Liver (tissue), 9 donors: Measurements from ENCODE around the gene NAV2. TPM values are rescaled to one million over a fixed set of nuclear protein-coding genes. Genes with fewer than 3 reads are reported as not detected.

Experiments
- DNase-seq: peaks from one replicate; pipeline ENCODE4 v3.0.0-alpha.2; 2017; ENCODE audit warnings: low spot score
- H3K27ac ChIP-seq, 2 donors: one replicate each; pipeline ENCODE4 v1.7.0; 2013; ENCODE audit warnings: inconsistent platforms in 2 of 2, low read length in 2 of 2, control low read depth in 1 of 2, low read depth in 1 of 2, mild to moderate bottlenecking in 1 of 2
- H3K27me3 ChIP-seq, 4 donors: one replicate each; pipeline versions ENCODE4 v1.6.1 to v1.7.0; 2013; ENCODE audit warnings: low read length in 3 of 4, inconsistent platforms in 1 of 4, mild to moderate bottlenecking in 1 of 4, moderate library complexity in 1 of 4; ENCODE audit not compliant: control insufficient read depth in 4 of 4, insufficient read depth in 4 of 4
- H3K36me3 ChIP-seq, 4 donors: one replicate each; pipeline versions ENCODE4 v1.6.1 to v1.7.0; 2013; ENCODE audit warnings: low read length in 3 of 4, mild to moderate bottlenecking in 3 of 4, low read depth in 1 of 4, moderate library complexity in 1 of 4; ENCODE audit not compliant: control insufficient read depth in 4 of 4, insufficient read depth in 3 of 4
- H3K4me1 ChIP-seq, 4 donors: one replicate each; pipeline versions ENCODE4 v1.6.1 to v1.7.0; 2013; ENCODE audit warnings: low read length in 3 of 4, mild to moderate bottlenecking in 3 of 4, moderate library complexity in 1 of 4; ENCODE audit not compliant: control insufficient read depth in 4 of 4, insufficient read depth in 4 of 4
- H3K4me3 ChIP-seq, 3 donors: one replicate each; pipeline versions ENCODE4 v1.6.1 to v1.7.0; 2013; ENCODE audit warnings: low read length in 3 of 3, control low read depth in 1 of 3, low read depth in 1 of 3, mild to moderate bottlenecking in 1 of 3
- H3K9ac ChIP-seq, 2 donors: one replicate each; pipeline ENCODE4 v1.7.0; 2013; ENCODE audit warnings: low read length in 2 of 2, mild to moderate bottlenecking in 2 of 2, moderate library complexity in 2 of 2, control low read depth in 1 of 2, low read depth in 1 of 2
- H3K9me3 ChIP-seq, 4 donors: one replicate each; pipeline versions ENCODE4 v1.6.1 to v1.7.0; 2013; ENCODE audit warnings: low read length in 3 of 4; ENCODE audit not compliant: control insufficient read depth in 4 of 4
- ATF3 ChIP-seq: IDR thresholded peaks from 2 replicates; pipeline ENCODE4 v1.6.1; 2016; ENCODE audit warnings: antibody characterized with exemption
- EGR1 ChIP-seq, 2 donors: IDR thresholded peaks; 2 replicates each; pipeline ENCODE4 v1.6.1; 2016 to 2018; ENCODE audit warnings: antibody characterized with exemption in 2 of 2, low read depth in 2 of 2
- FOXA1 ChIP-seq: IDR thresholded peaks from 2 replicates; pipeline ENCODE4 v1.6.1; 2016; ENCODE audit warnings: antibody characterized with exemption
- FOXA2 ChIP-seq: IDR thresholded peaks from 2 replicates; pipeline ENCODE4 v1.6.1; 2016; ENCODE audit warnings: antibody characterized with exemption
- GABPA ChIP-seq, 2 donors: IDR thresholded peaks in 1 of 2; conservative IDR thresholded peaks in 1 of 2; 2 replicates each; pipeline ENCODE4 v1.6.1; 2016; ENCODE audit warnings: antibody characterized with exemption in 2 of 2, mild to moderate bottlenecking in 1 of 2, moderate library complexity in 1 of 2
- HNF4A ChIP-seq, 2 donors: conservative IDR thresholded peaks; 2 replicates each; pipeline ENCODE4 v1.6.1; 2016; ENCODE audit warnings: antibody characterized with exemption in 2 of 2, mild to moderate bottlenecking in 2 of 2
- HNF4G ChIP-seq: IDR thresholded peaks from 2 replicates; pipeline ENCODE4 v1.6.1; 2016; ENCODE audit warnings: antibody characterized with exemption
- JUND ChIP-seq, 2 donors: IDR thresholded peaks; 2 replicates each; pipeline ENCODE4 v1.6.1; 2016; ENCODE audit warnings: antibody characterized with exemption in 2 of 2
- MAX ChIP-seq: IDR thresholded peaks from 2 replicates; pipeline ENCODE4 v1.6.1; 2016; ENCODE audit warnings: antibody characterized with exemption
- NR2F2 ChIP-seq: IDR thresholded peaks from 2 replicates; pipeline ENCODE4 v1.6.1; 2016; ENCODE audit warnings: antibody characterized with exemption
- RAD21 ChIP-seq, 2 donors: IDR thresholded peaks; 2 replicates each; pipeline ENCODE4 v1.6.1; 2016; ENCODE audit warnings: antibody characterized with exemption in 2 of 2, mild to moderate bottlenecking in 2 of 2
- RXRA ChIP-seq, 2 donors: IDR thresholded peaks; 2 replicates each; pipeline ENCODE4 v1.6.1; 2017 to 2018; ENCODE audit warnings: antibody characterized with exemption in 2 of 2, mild to moderate bottlenecking in 1 of 2
- SP1 ChIP-seq: IDR thresholded peaks from 2 replicates; pipeline ENCODE4 v1.6.1; 2018; ENCODE audit warnings: antibody characterized with exemption, mild to moderate bottlenecking
- TAF1 ChIP-seq: conservative IDR thresholded peaks from 2 replicates; pipeline ENCODE4 v1.6.1; 2016; ENCODE audit warnings: antibody characterized with exemption, mild to moderate bottlenecking
- YY1 ChIP-seq: IDR thresholded peaks from 2 replicates; pipeline ENCODE4 v1.6.1; 2016; ENCODE audit warnings: antibody characterized with exemption, mild to moderate bottlenecking
- ZBTB33 ChIP-seq: IDR thresholded peaks from 2 replicates; pipeline ENCODE4 v1.6.1; 2016; ENCODE audit warnings: antibody characterized with exemption
- WGBS: extraction: QIAGEN DNeasy Blood & Tissue Kit; methylation state at CpG from one replicate; pipeline ENCODE4 v1.1.7; 2013; 5-methylcytosine and 5-hydroxymethylcytosine counted together
- polyA plus RNA-seq, 2 donors: library from polyadenylated mRNA; stranded (reverse) in 1 of 2; unstranded in 1 of 2; fragments of 200-250 nt in 1 of 2; fragments of >200 nt in 1 of 2; fragmentation: Nextera tagmentation in 1 of 2; extraction: Ambion mirVana in 1 of 2; gene quantifications; one replicate each; pipeline versions ENCODE4 v1.2.1 to v1.2.3, GENCODE V29; 2013 to 2015
- total RNA-seq, 2 donors: library from RNA; depleted of rRNA; stranded (reverse); fragments of >200 nt; gene quantifications; one replicate each; pipeline ENCODE4 v1.2.3, GENCODE V29; 2014
- TF ChIP-seq, protein P1 (sequence below): IDR thresholded peaks from 2 replicates; pipeline ENCODE4 v1.6.1; 2016; ENCODE audit warnings: antibody characterized with exemption, mild to moderate bottlenecking
- TF ChIP-seq, protein P2 (sequence below): fragments of 150-350 bp; IDR thresholded peaks from 2 replicates; pipeline ENCODE4 v1.5.1; 2017; ENCODE audit warnings: improper control_type of control experiment, low read depth, low read length; ENCODE audit not compliant: missing input control
- donor health status: healthy.
- donor health status: healthy.
- donor health status: healthy.
- donor health status: healthy.
- donor health status: healthy.

Gene NAV2
- total and polyA plus RNA-seq, 4 donors: 6.3 to 20.5 (median 11.6) TPM

DNA sequence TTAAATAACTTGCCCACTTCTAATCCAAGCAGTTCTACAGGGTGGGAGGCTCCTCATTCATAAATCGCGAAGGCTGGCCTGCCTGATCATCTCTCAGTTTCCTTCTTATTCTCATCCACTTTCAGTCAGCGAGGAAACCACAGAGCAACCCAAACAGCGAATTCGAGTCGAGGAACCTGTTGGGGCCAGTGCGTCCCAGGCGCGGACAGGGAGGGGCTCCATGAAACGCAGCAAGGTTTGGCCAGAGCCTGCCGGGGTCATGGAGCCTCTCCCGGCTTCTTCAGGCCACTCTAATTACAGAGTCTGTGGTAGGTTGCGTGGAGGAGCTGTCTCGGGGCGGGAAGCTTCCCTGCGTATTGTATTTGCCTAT lies 741 bp upstream of the NAV2 start:
- peak overlapping the region; percentile 35 to 64 (median 59) for H3K4me3 ChIP-seq
- peaks cover 10 to 36% (median 24%) of the 10 kb centered on the region in 4 donors for H3K4me1 ChIP-seq
- H3K9me3 ChIP-seq: no peaks in the 10 kb centered on the region
- H3K27me3 ChIP-seq: no peaks in the 10 kb centered on the region
- peak overlapping the region; percentile 64 to 67 for H3K9ac ChIP-seq
- no peak for DNase-seq
- H3K36me3 ChIP-seq: no peaks in the 10 kb centered on the region
- peak overlapping the region; percentile 88 to 92 for H3K27ac ChIP-seq
- WGBS: 13% methylated on average over 16 of the region's 16 CpGs
- TF ChIP-seq ZBTB33: no peak

DNA sequence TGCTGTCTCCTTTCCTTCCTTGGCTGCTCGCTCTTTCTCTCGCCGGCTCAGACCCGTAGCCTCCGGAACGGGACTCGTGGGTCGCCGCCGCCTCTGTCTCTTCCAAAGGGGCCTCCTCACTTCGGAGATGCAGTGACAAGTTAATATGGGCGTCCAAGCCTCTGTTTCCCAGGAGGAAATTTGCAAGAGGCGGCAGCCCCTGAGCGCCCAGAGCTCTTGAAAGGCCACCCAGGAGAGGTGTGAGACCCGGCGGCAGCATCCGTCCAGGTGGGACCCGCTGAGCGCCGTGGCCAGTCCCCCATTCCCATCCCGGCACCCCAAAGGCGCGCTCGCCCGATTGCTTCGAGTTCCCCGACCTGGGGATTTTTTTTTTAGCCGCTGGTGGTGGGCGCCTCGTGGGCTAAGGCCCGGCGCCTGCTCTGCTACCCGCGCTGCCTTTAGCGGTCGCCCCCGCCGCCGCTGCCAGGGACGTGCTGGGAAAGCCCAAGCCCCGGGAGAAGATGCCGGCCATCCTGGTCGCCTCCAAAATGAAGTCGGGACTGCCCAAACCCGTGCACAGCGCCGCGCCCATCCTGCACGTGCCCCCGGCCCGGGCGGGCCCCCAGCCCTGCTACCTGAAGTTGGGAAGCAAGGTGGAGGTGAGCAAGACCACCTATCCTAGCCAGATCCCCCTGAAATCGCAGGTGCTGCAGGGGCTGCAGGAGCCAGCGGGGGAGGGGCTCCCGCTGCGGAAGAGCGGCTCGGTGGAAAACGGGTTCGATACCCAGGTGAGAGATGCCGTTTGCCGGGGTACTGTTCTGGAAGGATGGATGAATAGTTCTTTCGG lies 772 bp downstream of the NAV2 start:
- no peak for TF ChIP-seq RAD21 (IDR thresholded peaks at IDR 0.05)
- no peak for TF ChIP-seq JUND (IDR thresholded peaks at IDR 0.05)
- no peak for TF ChIP-seq YY1
- TF ChIP-seq, protein P1, sequence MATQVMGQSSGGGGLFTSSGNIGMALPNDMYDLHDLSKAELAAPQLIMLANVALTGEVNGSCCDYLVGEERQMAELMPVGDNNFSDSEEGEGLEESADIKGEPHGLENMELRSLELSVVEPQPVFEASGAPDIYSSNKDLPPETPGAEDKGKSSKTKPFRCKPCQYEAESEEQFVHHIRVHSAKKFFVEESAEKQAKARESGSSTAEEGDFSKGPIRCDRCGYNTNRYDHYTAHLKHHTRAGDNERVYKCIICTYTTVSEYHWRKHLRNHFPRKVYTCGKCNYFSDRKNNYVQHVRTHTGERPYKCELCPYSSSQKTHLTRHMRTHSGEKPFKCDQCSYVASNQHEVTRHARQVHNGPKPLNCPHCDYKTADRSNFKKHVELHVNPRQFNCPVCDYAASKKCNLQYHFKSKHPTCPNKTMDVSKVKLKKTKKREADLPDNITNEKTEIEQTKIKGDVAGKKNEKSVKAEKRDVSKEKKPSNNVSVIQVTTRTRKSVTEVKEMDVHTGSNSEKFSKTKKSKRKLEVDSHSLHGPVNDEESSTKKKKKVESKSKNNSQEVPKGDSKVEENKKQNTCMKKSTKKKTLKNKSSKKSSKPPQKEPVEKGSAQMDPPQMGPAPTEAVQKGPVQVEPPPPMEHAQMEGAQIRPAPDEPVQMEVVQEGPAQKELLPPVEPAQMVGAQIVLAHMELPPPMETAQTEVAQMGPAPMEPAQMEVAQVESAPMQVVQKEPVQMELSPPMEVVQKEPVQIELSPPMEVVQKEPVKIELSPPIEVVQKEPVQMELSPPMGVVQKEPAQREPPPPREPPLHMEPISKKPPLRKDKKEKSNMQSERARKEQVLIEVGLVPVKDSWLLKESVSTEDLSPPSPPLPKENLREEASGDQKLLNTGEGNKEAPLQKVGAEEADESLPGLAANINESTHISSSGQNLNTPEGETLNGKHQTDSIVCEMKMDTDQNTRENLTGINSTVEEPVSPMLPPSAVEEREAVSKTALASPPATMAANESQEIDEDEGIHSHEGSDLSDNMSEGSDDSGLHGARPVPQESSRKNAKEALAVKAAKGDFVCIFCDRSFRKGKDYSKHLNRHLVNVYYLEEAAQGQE: no peak
- TF ChIP-seq RXRA (IDR thresholded peaks at IDR 0.05): no peak
- no peak for TF ChIP-seq FOXA2
- TF ChIP-seq NR2F2: no peak
- TF ChIP-seq MAX: no peak
- no peak for TF ChIP-seq FOXA1
- no peak for TF ChIP-seq EGR1 (IDR thresholded peaks at IDR 0.05; ENCODE audit: low read depth in 2 of 2)
- no peak for TF ChIP-seq GABPA (IDR thresholded peaks at IDR 0.05 in 1 of 2, conservative IDR thresholded peaks at IDR 0.05 in 1 of 2)
- no peak for TF ChIP-seq TAF1
- TF ChIP-seq ZBTB33: no peak
- TF ChIP-seq HNF4G: no peak
- TF ChIP-seq, protein P2, sequence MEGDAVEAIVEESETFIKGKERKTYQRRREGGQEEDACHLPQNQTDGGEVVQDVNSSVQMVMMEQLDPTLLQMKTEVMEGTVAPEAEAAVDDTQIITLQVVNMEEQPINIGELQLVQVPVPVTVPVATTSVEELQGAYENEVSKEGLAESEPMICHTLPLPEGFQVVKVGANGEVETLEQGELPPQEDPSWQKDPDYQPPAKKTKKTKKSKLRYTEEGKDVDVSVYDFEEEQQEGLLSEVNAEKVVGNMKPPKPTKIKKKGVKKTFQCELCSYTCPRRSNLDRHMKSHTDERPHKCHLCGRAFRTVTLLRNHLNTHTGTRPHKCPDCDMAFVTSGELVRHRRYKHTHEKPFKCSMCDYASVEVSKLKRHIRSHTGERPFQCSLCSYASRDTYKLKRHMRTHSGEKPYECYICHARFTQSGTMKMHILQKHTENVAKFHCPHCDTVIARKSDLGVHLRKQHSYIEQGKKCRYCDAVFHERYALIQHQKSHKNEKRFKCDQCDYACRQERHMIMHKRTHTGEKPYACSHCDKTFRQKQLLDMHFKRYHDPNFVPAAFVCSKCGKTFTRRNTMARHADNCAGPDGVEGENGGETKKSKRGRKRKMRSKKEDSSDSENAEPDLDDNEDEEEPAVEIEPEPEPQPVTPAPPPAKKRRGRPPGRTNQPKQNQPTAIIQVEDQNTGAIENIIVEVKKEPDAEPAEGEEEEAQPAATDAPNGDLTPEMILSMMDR: no peak
- TF ChIP-seq HNF4A (conservative IDR thresholded peaks at IDR 0.05): no peak
- TF ChIP-seq ATF3: no peak
- no peak for TF ChIP-seq SP1
- WGBS: 3% methylated on average over 63 of the region's 63 CpGs
- Histone ChIP-seq H3K27ac (no peak overlapping the region), H3K36me3 (no peaks in the 10 kb centered on the region), H3K27me3 (no peaks in the 10 kb centered on the region), H3K4me1 (peaks cover 10 to 36% (median 24%) of the 10 kb centered on the region in 4 donors), H3K9ac (peak overlapping the region in 1 of 2 donors; percentile 34), H3K9me3 (no peaks in the 10 kb centered on the region), H3K4me3 (peak overlapping the region; percentile 7 to 64 (median 54))
- no peak for DNase-seq
